HepG2 (cell line): ENCODE results near the gene EPB41L4A. TPM values are rescaled to one million over a fixed set of nuclear protein-coding genes. Genes with fewer than 3 reads are reported as not detected.

ENCODE experiments used
- ATAC-seq: fragments of 200-7000 bp; cut with Tn5 transposase; 3 replicates; pipeline ENCODE4 v1.9.1; 2020; ENCODE audit warnings: mild to moderate bottlenecking, moderate library complexity
- BruUV-seq: library from RNA; stranded (reverse); fragments of 400-500 nt; replicated peaks from 2 replicates; lab custom pipeline; 2021; lab: Mats Ljungman, UMichigan
- CTCF ChIA-PET: fragments of 300-600 bp; formaldehyde crosslinking; extraction: SDS; loops from one replicate; lab custom pipeline; 2021; ENCODE audit warnings: low total read pairs, inconsistent platforms, low intra/inter-chr PET ratio; lab: Yijun Ruan, JAX
- POLR2A ChIA-PET: fragments of 350-600 bp; sonication (Branson Sonifier 250); formaldehyde crosslinking; loops from one replicate; lab custom pipeline; 2020; ENCODE audit warnings: antibody characterized with exemption, inconsistent platforms; lab: Yijun Ruan, JAX
- DNase-seq: peaks from one replicate; pipeline ENCODE4 v3.0.0-alpha.2; 2015; ENCODE audit warnings: low spot score
- FAIRE-seq: peaks from 3 replicates; lab custom pipeline; 2011; peaks lifted over from hg19 to GRCh38; lab: Jason Lieb, UNC
- H2AFZ ChIP-seq: one replicate; pipeline ENCODE4 v1.6.1; 2011; ENCODE audit warnings: low read length, inconsistent platforms
- H3K27ac ChIP-seq: fragments of 300-600 bp; 3 replicates; pipeline ENCODE4 v1.8.0; 2011; ENCODE audit warnings: mixed run types, mild to moderate bottlenecking, mixed read lengths, low read length, inconsistent platforms; ENCODE audit not compliant: insufficient read depth; ENCODE audit errors: extremely low read length
- H3K27me3 ChIP-seq, 2 experiments: fragments of 200-600 bp in 1 of 2; 2 replicates in 1 of 2; 3 replicates in 1 of 2; pipeline versions ENCODE4 v1.6.0 to v1.8.0; 2011; ENCODE audit warnings: low read length in 2 of 2, mild to moderate bottlenecking in 2 of 2, moderate library complexity in 2 of 2, inconsistent platforms in 1 of 2; ENCODE audit not compliant: insufficient read depth in 2 of 2, control insufficient read depth in 1 of 2
- H3K36me3 ChIP-seq, 2 experiments: fragments of 200-600 bp in 1 of 2; replicated peaks in 1 of 2; 2 replicates in 1 of 2; 3 replicates in 1 of 2; pipeline versions ENCODE4 v1.5.1 to v1.8.0; 2011; ENCODE audit warnings: low read length in 2 of 2, inconsistent platforms in 1 of 2; ENCODE audit not compliant: insufficient read depth in 2 of 2, control insufficient read depth in 1 of 2
- H3K4me1 ChIP-seq: 2 replicates; pipeline ENCODE4 v1.5.1; 2012; ENCODE audit warnings: low read length, inconsistent platforms; ENCODE audit not compliant: insufficient read depth
- H3K4me2 ChIP-seq: 2 replicates; pipeline ENCODE4 v1.6.0; 2011; ENCODE audit warnings: low read depth, low read length, inconsistent platforms
- H3K4me3 ChIP-seq, 3 experiments: fragments of 200-600 bp in 1 of 3; sonication (generic), shearing (Covaris generic) in 1 of 3; replicated peaks in 1 of 3; 2 replicates each; pipeline ENCODE4 v1.5.1; 2011 to 2016; ENCODE audit warnings: low read length in 3 of 3, inconsistent platforms in 2 of 3, low read depth in 2 of 3, mild to moderate bottlenecking in 2 of 3, control low read depth in 1 of 3, mixed read lengths in 1 of 3; ENCODE audit not compliant: insufficient read depth in 1 of 3
- H3K79me2 ChIP-seq: one replicate; pipeline ENCODE4 v1.6.1; 2011; ENCODE audit warnings: low read length, inconsistent platforms; ENCODE audit not compliant: insufficient read depth
- H3K9ac ChIP-seq: 2 replicates; pipeline ENCODE4 v1.6.0; 2011; ENCODE audit warnings: mild to moderate bottlenecking, low read depth, low read length, inconsistent platforms; ENCODE audit not compliant: insufficient read depth
- H3K9me3 ChIP-seq: 2 replicates; pipeline ENCODE4 v1.5.1; 2012; ENCODE audit warnings: mild to moderate bottlenecking, low read length
- H4K20me1 ChIP-seq: 2 replicates; pipeline ENCODE4 v1.6.0; 2011; ENCODE audit warnings: inconsistent platforms, mild to moderate bottlenecking, low read length, moderate library complexity; ENCODE audit not compliant: insufficient read depth
- CEBPB ChIP-seq: IDR thresholded peaks from 2 replicates; pipeline ENCODE4 v1.6.1; 2011; ENCODE audit warnings: low read depth, low read length, improper control_type of control experiment, borderline replicate concordance
- KIAA2018 ChIP-seq: sonication (generic); formaldehyde crosslinking; IDR thresholded peaks from 2 replicates; pipeline ENCODE4 v1.5.0; 2020; ENCODE audit warnings: mild to moderate bottlenecking, missing genetic modification reagents, borderline replicate concordance
- MAF1 ChIP-seq: sonication (generic); formaldehyde crosslinking; IDR thresholded peaks from 2 replicates; pipeline ENCODE4 v1.5.0; 2020; ENCODE audit warnings: missing genetic modification reagents, borderline replicate concordance
- MYPOP ChIP-seq: sonication (generic); formaldehyde crosslinking; IDR thresholded peaks from 2 replicates; pipeline ENCODE4 v1.8.1; 2023; ENCODE audit warnings: mild to moderate bottlenecking, moderate library complexity, missing genetic modification reagents
- PHF20 ChIP-seq: sonication (generic); formaldehyde crosslinking; IDR thresholded peaks from 2 replicates; pipeline ENCODE4 v1.5.0; 2020; ENCODE audit warnings: mild to moderate bottlenecking, missing genetic modification reagents
- RNF219 ChIP-seq: sonication (generic); formaldehyde crosslinking; IDR thresholded peaks from 2 replicates; pipeline ENCODE4 v1.5.0; 2020; ENCODE audit warnings: mild to moderate bottlenecking, missing genetic modification reagents
- ZNF251 ChIP-seq: sonication (generic); formaldehyde crosslinking; IDR thresholded peaks from 2 replicates; pipeline ENCODE4 v1.9.0; 2021; ENCODE audit warnings: mild to moderate bottlenecking, missing genetic modification reagents
- ZNF256 ChIP-seq: sonication (generic); formaldehyde crosslinking; conservative IDR thresholded peaks from 2 replicates; pipeline ENCODE4 v1.4.0; 2020; ENCODE audit warnings: missing genetic modification reagents
- ZNF432 ChIP-seq: sonication (generic); formaldehyde crosslinking; IDR thresholded peaks from 2 replicates; pipeline ENCODE4 v1.5.0; 2020; ENCODE audit warnings: missing genetic modification reagents, mild to moderate bottlenecking, borderline replicate concordance
- ZSCAN22 ChIP-seq: sonication (generic); formaldehyde crosslinking; IDR thresholded peaks from 2 replicates; pipeline ENCODE4 v1.4.0; 2020; ENCODE audit warnings: mild to moderate bottlenecking, missing genetic modification reagents
- WGBS: methylation state at CpG from one replicate; pipeline ENCODE4 v1.1.6; 2017; ENCODE audit warnings: low lambda C conversion rate; 5-methylcytosine and 5-hydroxymethylcytosine counted together
- in situ Hi-C: cut with HindIII; loops from 2 replicates; pipeline ENCODE4 v1.10.0; 2017; ENCODE audit warnings: low pct_unique_long_range_greater_than_20kb; ENCODE audit not compliant: extremely low pct_ligation_motif_present
- intact Hi-C: fragments of 100-400 bp; cut with micrococcal nuclease; formaldehyde crosslinking; loops from one replicate; pipeline ENCODE4 v1.10.0; 2022; ENCODE audit not compliant: unreplicated experiment
- polyA plus RNA-seq, 8 experiments: library from polyadenylated mRNA; depleted of rRNA in 3 of 8; stranded (reverse) in 7 of 8; unstranded in 1 of 8; fragments of >200 nt; fragmentation: Illumina TruSeq in 4 of 8; extraction: Trizol in 4 of 8; gene quantifications; 2 replicates each; pipeline versions ENCODE4 v1.2.1 to v1.2.3, GENCODE V29; 2011 to 2016; ENCODE audit warnings: low read depth in 4 of 8, missing spikeins in 1 of 8, mixed read lengths in 1 of 8; ENCODE audit not compliant: insufficient read depth in 1 of 8
- total RNA-seq, 5 experiments: library from RNA; depleted of rRNA; stranded (reverse); fragments of >200 nt; fragmentation: Illumina TruSeq; extraction: Trizol; gene quantifications; 2 replicates each; pipeline ENCODE4 v1.2.3, GENCODE V29; 2016; ENCODE audit warnings: low read depth in 1 of 5
- TF ChIP-seq, protein P1 (sequence below): sonication (generic); formaldehyde crosslinking; conservative IDR thresholded peaks from 2 replicates; pipeline ENCODE4 v1.4.0; 2020; ENCODE audit warnings: missing genetic modification reagents

EPB41L4A gene
- total and polyA plus RNA-seq, 2 of the 13 experiments (the other 11 are each of a cell fraction or from before 2014, with no cell fraction given), result 0.07 TPM; not detected in 1

- no peak overlapping the region for H3K27ac ChIP-seq
- no peak overlapping the region for H3K4me2 ChIP-seq
- in situ Hi-C loops, result no loop called here
- FAIRE-seq (no peak), DNase-seq (no peak), ATAC-seq (no peak)
- BruUV-seq, result no TSS peak
- no peaks in the 10 kb centered on the region for H4K20me1 ChIP-seq
- ChIA-PET POLR2A (no interaction called here), CTCF (no interaction called here)
- WGBS, result 0% methylated on average over 3 of the region's 3 CpGs
- H3K79me2 ChIP-seq, result no peaks in the 10 kb centered on the region
- no peaks in the 10 kb centered on the region for H3K9me3 ChIP-seq
- H3K4me3 ChIP-seq, result no peak overlapping the region
- H3K36me3 ChIP-seq, result no peaks in the 10 kb centered on the region
- H2AFZ ChIP-seq, result no peak overlapping the region
- H3K4me1 ChIP-seq, result no peaks in the 10 kb centered on the region
- H3K9ac ChIP-seq, result no peak overlapping the region
- intact Hi-C loops, result no loop called here
- no peaks in the 10 kb centered on the region for H3K27me3 ChIP-seq
- no peak for TF ChIP-seq RNF219 (CRISPR knock-in tag)
- no peak for TF ChIP-seq MAF1 (CRISPR knock-in tag)
- TF ChIP-seq KIAA2018 (CRISPR knock-in tag), result no peak
- TF ChIP-seq, protein P1, sequence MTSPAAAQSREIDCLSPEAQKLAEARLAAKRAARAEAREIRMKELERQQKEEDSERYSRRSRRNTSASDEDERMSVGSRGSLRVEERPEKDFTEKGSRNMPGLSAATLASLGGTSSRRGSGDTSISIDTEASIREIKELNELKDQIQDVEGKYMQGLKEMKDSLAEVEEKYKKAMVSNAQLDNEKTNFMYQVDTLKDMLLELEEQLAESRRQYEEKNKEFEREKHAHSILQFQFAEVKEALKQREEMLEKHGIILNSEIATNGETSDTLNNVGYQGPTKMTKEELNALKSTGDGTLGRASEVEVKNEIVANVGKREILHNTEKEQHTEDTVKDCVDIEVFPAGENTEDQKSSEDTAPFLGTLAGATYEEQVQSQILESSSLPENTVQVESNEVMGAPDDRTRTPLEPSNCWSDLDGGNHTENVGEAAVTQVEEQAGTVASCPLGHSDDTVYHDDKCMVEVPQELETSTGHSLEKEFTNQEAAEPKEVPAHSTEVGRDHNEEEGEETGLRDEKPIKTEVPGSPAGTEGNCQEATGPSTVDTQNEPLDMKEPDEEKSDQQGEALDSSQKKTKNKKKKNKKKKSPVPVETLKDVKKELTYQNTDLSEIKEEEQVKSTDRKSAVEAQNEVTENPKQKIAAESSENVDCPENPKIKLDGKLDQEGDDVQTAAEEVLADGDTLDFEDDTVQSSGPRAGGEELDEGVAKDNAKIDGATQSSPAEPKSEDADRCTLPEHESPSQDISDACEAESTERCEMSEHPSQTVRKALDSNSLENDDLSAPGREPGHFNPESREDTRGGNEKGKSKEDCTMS, result no peak
- no peak for TF ChIP-seq MYPOP (CRISPR knock-in tag)
- no peak for TF ChIP-seq ZNF256 (CRISPR knock-in tag)
- no peak for TF ChIP-seq PHF20 (CRISPR knock-in tag)
- no peak for TF ChIP-seq ZNF251 (CRISPR knock-in tag)
- TF ChIP-seq ZSCAN22, result no peak
- TF ChIP-seq ZNF432 (CRISPR knock-in tag), result no peak
- TF ChIP-seq CEBPB, result no peak
These were observed 294.3 kb downstream of the EPB41L4A start for GRCh38 chr5:112124788-112125187.
